ENCODE data around the gene BGLAP. TPM values are rescaled to one million over a fixed set of nuclear protein-coding genes. Genes with fewer than 3 reads are reported as not detected.

BGLAP gene
- total RNA-seq, 1 experiment from 2014 or later, result 2.3 TPM

DNA sequence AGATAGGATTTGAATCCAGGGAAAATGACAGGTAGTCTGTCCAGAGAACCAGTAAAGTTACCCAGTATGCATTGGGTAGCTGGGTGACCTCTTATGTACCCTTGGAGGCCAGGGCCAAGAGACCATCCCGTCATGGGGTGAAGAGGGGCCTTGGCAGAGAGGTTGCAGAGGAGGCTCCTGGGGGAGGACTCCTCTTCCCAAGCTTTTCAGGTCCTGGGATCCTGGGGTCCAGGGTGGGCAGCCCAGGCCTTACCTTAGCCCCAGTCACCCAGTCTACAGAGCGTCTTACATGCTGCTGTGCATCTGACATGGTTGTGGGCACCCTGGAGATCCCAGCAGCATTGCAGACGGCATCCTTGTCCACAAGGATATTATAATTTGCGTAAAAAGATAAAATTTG, 15.2 kb upstream of the BGLAP start:
- DNase-seq (ENCODE audit: low spot score), result no peak

GRCh38 chr1:156228501-156228900, 13.5 kb upstream of the BGLAP start:
- no peak for DNase-seq (ENCODE audit: low spot score)

GRCh38 chr1:156229809-156230472, 12.0 kb upstream of the BGLAP start:
- no peak for DNase-seq (ENCODE audit: low spot score)

DNA sequence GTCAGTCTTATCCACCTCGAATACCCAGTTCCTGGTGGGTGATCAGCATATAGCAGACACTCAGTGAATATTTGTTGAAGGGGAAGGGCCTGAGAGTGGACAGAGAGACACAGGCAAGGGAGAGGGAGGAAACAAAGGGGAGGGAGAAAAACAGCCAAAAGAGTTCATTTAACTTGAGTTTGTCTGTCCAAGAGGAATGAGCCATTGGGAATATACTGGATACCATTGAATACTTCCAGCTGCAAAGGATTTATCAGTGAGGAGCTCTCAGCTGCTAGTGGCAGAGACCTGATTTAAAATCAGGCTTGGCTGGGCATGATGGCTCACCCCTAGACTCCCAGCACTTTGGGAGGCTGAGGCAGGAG, 11.5 kb upstream of the BGLAP start:
- no peak for DNase-seq (ENCODE audit: low spot score)

GRCh38 chr1:156232201-156232894, 9.6 kb upstream of the BGLAP start:
- no peak for DNase-seq (ENCODE audit: low spot score)

DNA sequence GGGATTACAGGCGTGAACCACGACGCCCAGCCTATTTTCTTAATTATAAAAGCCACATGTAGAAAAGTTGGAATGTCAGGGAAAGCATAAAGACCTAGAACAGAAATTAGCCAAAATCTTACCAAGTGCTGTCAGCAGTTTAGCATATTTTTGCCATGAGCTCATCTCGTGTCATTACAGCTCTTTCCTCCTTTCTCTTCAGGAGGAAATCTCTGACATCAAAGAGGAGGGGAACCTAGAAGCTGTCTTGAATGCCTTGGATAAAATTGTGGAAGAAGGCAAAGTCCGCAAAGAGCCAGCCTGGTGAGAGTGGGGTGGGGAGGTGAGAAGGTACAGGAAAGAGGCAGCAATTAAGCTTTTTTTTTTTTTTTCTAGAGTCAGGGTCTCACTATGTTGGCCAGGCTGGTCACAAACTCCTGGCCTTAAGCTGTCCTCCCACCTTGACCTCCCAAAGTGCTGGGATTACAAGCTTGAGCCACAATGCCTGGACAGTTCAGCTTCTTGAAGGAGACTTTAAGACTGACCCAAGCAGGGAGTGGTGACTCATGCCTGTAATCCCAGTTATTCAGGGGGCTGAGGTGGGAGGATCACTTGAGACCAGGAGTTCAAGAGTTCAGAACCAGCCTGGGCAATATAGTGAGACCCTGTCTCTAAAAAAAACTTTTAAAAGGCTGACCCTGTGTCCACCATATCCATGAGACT, 8.4 kb upstream of the BGLAP start:
- DNase-seq (ENCODE audit: low spot score), result peak; percentile 98

- no peak for DNase-seq (ENCODE audit: low spot score)
Observed at GRCh38 chr1:156236164-156236563, 5.8 kb upstream of the BGLAP start.

GRCh38 chr1:156238248-156238647, 3.7 kb upstream of the BGLAP start:
- no peak for DNase-seq (ENCODE audit: low spot score)

DNA sequence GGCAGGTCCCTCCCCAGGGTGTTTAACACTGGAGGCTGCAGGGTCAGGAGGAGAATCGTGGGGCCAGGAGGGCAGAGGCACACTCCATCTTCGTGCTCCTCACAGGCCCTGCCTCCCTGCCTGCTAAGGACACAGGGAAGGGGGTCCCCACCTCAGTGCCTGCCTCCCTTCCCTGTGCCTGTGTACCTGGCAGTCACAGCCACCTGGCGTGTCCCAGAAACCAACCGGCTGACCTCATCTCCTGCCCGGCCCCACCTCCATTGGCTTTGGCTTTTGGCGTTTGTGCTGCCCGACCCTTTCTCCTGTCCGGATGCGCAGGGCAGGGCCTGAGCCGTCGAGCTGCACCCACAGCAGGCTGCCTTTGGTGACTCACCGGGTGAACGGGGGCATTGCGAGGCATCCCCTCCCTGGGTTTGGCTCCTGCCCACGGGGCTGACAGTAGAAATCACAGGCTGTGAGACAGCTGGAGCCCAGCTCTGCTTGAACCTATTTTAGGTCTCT, 623 bp upstream of the BGLAP start:
- peak; percentile 95 for DNase-seq (ENCODE audit: low spot score)

DNA sequence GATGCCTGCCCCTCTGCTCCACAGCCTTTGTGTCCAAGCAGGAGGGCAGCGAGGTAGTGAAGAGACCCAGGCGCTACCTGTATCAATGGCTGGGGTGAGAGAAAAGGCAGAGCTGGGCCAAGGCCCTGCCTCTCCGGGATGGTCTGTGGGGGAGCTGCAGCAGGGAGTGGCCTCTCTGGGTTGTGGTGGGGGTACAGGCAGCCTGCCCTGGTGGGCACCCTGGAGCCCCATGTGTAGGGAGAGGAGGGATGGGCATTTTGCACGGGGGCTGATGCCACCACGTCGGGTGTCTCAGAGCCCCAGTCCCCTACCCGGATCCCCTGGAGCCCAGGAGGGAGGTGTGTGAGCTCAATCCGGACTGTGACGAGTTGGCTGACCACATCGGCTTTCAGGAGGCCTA, 754 bp downstream of the BGLAP start:
- no peak for DNase-seq (ENCODE audit: low spot score)

GRCh38 chr1:156244126-156244525, 2.1 kb downstream of the BGLAP start:
- DNase-seq (ENCODE audit: low spot score), result no peak

- DNase-seq (ENCODE audit: low spot score), result no peak
Observed at GRCh38 chr1:156244712-156245111, 2.7 kb downstream of the BGLAP start.

DNA sequence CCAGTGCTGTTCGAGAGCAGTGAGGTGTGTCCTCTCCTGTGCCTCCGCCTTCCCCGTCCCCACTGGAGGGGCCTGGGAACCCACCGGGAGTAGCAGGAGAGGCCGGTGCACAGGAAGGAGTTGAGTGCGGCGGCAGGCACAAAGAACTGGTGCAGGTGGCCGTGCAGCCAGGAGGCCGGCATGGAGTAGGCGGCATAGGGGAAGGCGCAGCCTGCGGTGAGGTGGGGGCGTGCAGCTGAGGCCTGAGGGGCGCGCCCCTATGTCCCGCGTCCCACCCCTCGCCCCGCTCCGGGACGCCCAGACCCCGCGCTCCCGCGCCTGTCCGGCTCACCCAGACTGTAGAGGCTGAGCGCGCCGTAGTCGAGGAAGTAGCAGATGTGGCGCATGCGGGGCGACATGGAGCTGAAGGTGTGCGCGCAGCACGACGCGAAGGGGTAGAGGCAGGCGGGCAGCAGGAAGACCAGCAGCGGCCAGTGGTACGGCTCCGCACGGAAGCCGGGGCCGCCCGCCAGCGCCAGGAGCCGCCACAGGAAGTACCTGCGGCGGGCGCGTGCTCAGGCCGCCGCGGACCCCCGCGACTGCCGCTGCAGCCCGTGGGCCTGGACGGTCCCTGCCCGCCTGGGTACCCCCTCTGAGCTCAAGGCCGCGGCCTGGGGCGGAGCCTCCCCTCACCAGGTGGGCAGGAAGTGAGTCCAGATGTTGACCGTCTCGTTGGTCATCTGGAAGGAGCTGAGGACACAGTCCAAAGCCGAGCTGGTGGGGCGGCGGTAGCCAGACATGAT, 3.7 kb downstream of the BGLAP start:
- DNase-seq (ENCODE audit: low spot score), result no peak

DNA sequence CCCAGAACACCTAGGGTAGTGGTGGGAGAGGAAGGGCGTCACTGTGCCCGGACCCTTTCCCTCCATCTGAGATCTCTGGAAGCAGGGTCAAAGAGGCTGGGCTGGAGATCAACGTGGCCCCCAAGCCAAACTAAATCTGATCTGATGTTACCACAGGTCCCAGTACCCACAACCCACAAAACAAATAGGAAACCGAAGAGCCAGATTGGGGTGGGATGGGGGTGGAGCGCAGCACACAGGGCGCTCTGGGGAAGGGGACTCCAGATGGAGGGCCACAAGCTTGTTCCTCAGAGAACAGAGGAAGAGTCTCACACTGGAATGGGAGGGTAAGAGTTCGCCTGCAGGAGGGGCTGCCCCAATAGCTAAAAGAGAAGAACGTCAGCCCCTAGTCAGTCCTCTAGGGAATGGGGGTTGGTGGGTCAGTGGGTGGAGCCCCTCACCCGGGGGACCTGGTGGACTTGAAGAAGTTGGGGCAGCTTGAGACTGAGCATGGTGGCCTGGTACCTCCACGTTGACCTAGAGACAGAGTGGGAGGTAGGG, 4.3 kb downstream of the BGLAP start:
- no peak for DNase-seq (ENCODE audit: low spot score)

DNA sequence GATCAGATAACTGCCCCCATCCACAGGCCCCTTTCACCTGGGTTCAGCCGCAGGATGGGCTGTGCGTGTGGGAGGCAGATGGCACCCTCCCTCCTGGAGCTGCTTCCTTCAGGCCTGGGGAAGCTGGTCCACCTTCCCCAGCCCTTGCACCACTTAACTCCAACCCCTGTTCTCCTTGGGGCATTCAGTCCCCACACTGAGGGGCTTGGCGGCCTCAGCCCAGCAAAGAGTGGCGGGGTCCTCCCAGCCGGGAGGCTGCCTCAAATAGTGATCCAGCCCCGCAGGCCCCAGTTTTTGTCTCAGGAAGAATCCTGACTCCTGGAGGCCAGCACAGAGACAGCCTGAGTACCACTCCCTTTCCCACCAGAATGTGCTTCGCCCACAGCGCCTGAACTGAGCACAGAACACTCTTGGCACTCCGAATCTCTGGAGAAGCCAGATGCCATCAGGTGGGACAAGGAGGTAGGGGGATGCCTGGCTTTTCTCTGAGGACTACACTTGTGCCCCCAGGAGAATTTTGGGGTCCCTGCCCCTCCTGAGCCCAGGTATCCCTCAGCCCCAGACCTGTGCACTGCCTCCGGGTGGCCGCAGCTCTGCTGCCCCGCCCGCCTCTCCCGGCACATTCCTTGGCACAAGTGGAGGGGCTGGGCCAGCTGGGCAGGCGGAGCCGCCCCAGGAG, 4.9 kb downstream of the BGLAP start:
- no peak for DNase-seq (ENCODE audit: low spot score)

GRCh38 chr1:156247460-156248322, 5.7 kb downstream of the BGLAP start, which contains the start of gene PAQR6:
Gene PAQR6 (minus strand): TSS chr1:156248056. CDS start chr1:156246731, 1,325 bp downstream.
- peak; percentile 41 for DNase-seq (ENCODE audit: low spot score)

DNA sequence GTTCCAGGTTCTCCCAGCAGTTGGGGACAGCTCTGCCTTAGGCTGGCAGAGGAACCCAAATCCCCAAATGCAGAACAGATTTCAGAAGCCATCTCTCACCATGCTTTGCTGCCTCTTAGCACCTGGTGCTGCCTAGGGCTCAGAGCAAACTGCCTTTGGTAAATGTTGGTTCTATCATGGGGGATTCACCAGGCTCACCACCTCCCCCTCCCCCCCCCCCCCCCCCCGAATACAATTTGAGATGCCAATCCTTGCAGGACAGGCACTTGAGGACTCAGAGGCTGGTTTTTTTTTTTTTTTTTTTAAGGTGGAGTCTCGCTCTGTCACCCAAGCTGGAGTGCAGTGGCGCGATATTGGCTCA, 6.3 kb downstream of the BGLAP start:
- DNase-seq (ENCODE audit: low spot score), result no peak

- DNase-seq (ENCODE audit: low spot score), result no peak
Observed at GRCh38 chr1:156249593-156249992, 7.6 kb downstream of the BGLAP start.

- no peak for DNase-seq (ENCODE audit: low spot score)
Observed at GRCh38 chr1:156251527-156251926, 9.5 kb downstream of the BGLAP start.

- DNase-seq (ENCODE audit: low spot score), result no peak
Observed at GRCh38 chr1:156253634-156254033, 11.7 kb downstream of the BGLAP start.
